Smooth muscle cell (in vitro differentiated cells): ENCODE data around the gene GRIN3B. TPM values are rescaled to one million over a fixed set of nuclear protein-coding genes. Genes with fewer than 3 reads are reported as not detected.
"Not testable (repeated sequence)": the region's sequence is repeated elsewhere in the genome, so short reads cannot be mapped to it uniquely, and the experiment has no call there.

Experiments
- DNase-seq: peaks from one replicate; lab custom pipeline; 2025; ENCODE audit not compliant: unreplicated experiment; lab: John Stamatoyannopoulos, UW
- H2AFZ ChIP-seq: fragments of 200-600 bp; sonication (generic); 2 replicates; pipeline ENCODE4 v1.6.0; 2016; ENCODE audit warnings: antibody characterized with exemption, low read depth, mild to moderate bottlenecking
- H3F3A ChIP-seq: fragments of 200-600 bp; sonication (generic); 2 replicates; pipeline ENCODE4 v1.6.0; 2017; ENCODE audit warnings: antibody characterized with exemption, low read depth
- H3K27ac ChIP-seq: fragments of 200-600 bp; sonication (generic); 2 replicates; pipeline ENCODE4 v1.5.1; 2016; ENCODE audit warnings: low read depth, mild to moderate bottlenecking
- H3K27me3 ChIP-seq: fragments of 200-600 bp; sonication (generic); 2 replicates; pipeline ENCODE4 v1.6.1; 2016; ENCODE audit warnings: low read depth, mild to moderate bottlenecking
- H3K36me3 ChIP-seq: fragments of 200-600 bp; sonication (generic); 2 replicates; pipeline ENCODE4 v1.5.1; 2016; ENCODE audit warnings: low read depth
- H3K4me1 ChIP-seq: fragments of 200-600 bp; sonication (generic); 2 replicates; pipeline ENCODE4 v1.5.1; 2016; ENCODE audit warnings: low read depth
- H3K4me2 ChIP-seq: fragments of 200-600 bp; sonication (generic); 2 replicates; pipeline ENCODE4 v1.6.0; 2016; ENCODE audit warnings: mild to moderate bottlenecking
- H3K4me3 ChIP-seq: fragments of 200-600 bp; sonication (generic); 2 replicates; pipeline ENCODE4 v1.5.1; 2016; ENCODE audit warnings: mild to moderate bottlenecking
- H3K79me2 ChIP-seq: fragments of 200-600 bp; sonication (generic); 2 replicates; pipeline ENCODE4 v1.6.0; 2016; ENCODE audit warnings: low read depth, mild to moderate bottlenecking
- H3K9ac ChIP-seq: fragments of 200-600 bp; sonication (generic); 2 replicates; pipeline ENCODE4 v1.6.0; 2016; ENCODE audit warnings: low read depth
- H3K9me3 ChIP-seq: fragments of 200-600 bp; sonication (generic); replicated peaks from 2 replicates; pipeline ENCODE4 v1.5.1; 2016; ENCODE audit warnings: low read depth
- H4K20me1 ChIP-seq: fragments of 200-600 bp; sonication (generic); 2 replicates; pipeline ENCODE4 v1.6.0; 2016; ENCODE audit warnings: low read depth
- CTCF ChIP-seq: fragments of 200-600 bp; sonication (generic); IDR thresholded peaks from 2 replicates; pipeline ENCODE4 v1.5.1; 2017; ENCODE audit warnings: borderline replicate concordance, mild to moderate bottlenecking, antibody characterized with exemption; ENCODE audit not compliant: insufficient read depth, poor library complexity, severe bottlenecking
- WGBS: methylation state at CpG from one replicate; pipeline ENCODE4 v1.1.7; 2016; ENCODE audit warnings: low lambda C conversion rate; 5-methylcytosine and 5-hydroxymethylcytosine counted together
- polyA plus RNA-seq: library from polyadenylated mRNA; unstranded; fragments of >200 nt; fragmentation: Nextera tagmentation; extraction: Ambion mirVana; gene quantifications from 2 replicates; pipeline ENCODE4 v1.2.1, GENCODE V29; 2016
- total RNA-seq: library from RNA; depleted of rRNA; stranded (reverse); fragments of >200 nt; gene quantifications from 2 replicates; pipeline ENCODE4 v1.2.3, GENCODE V29; 2014

GRIN3B gene
- total and polyA plus RNA-seq, 2 experiments from 2014 or later = 1.2 to 12.6 TPM

DNA sequence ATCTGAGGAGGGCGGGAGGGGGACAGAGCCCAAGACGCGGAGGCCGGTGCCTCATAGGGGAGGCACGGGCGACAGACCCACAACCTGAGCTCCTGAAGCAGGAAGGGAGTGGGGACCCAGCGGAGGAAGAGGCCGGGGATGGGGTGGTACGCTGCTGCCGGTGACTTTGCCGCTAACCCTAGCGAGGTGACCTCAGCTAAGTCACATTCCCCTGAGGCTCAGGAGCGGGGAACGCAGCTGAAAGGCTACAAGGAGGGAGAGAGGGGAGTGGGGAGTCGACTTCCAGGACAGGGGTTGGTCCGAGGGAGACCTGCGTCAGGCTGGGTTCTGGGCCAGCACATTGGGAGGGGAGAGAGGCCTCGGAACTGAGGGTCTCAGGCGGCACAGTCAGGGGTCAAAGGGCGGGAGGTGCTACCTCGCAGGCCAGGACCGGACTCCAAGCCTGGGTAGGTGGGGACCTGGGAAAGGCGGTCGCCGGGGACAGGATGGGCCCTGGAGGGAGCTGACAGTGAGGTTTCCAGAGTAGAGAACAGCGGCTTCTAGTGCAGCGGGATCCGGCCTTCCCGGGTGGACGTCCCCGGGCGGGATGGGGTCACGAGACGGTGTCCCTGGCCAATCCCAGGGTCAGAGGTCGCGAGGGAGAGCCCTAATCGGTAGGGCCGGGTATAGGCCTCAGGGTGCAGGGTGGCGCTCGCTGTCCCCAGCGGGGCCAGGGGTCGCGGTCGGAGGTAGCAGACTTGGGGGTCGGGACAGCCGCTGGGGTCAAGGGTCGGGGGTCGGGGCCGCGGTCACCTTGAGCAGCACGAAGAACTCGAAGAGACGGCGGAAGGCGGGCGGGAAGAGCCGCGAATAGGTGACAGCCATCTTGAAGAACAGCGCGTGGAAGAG, 20.0 kb downstream of the GRIN3B start:
- Histone ChIP-seq H3K79me2 (peaks cover 54% of the 10 kb centered on the region), H2AFZ (no peak overlapping the region), H3K4me2 (peak overlapping the region; percentile 96), H3K4me1 (peaks cover 27% of the 10 kb centered on the region), H3K9me3 (no peaks in the 10 kb centered on the region), H3K27ac (peak overlapping the region; percentile 95), H4K20me1 (peaks cover 54% of the 10 kb centered on the region), H3K4me3 (peak overlapping the region; percentile 87), H3F3A (peaks cover 10% of the 10 kb centered on the region), H3K27me3 (no peaks in the 10 kb centered on the region), H3K9ac (peak overlapping the region; percentile 97), H3K36me3 (no peaks in the 10 kb centered on the region)
- DNase-seq = no peak
- 6% methylated on average over 40 of the region's 60 CpGs for WGBS
- no peak for TF ChIP-seq CTCF

DNA sequence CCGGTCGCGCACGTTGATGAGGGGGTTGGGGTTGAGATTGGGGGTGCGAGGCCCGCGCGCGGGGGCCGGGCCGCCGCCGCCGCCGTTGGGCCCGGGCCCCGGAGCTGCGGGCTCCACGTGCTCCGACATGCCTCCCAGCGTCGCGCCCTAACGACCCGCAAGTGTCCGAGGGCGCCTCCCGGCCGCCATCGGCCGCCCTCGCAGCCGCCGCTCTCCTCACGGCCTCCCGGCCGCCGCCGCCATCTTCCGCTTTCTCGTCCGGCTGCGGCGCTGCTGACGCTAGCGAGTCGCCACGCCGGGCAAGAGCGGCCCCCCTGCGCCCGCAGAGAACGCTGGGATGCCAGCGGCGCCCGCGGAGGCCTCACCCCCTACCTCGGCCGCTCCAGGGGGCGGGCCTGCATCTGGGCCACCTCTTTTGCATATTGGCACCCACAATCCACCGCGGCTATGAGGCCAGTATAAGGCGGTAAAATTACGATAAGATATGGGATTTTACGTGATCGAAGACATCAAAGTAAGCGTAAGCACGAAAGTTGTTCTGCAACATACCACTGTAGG, 20.7 kb downstream of the GRIN3B start, which contains the start of gene TMEM259:
TMEM259 (minus strand) TSS at position 256 of the 558 bp plus-strand sequence; CDS start at position 129, 127 bp downstream.
- under 1% methylated on average over 44 of the region's 68 CpGs for WGBS

GRCh38 chr19:1023883-1024188, 23.6 kb downstream of the GRIN3B start:
- H3K79me2 ChIP-seq = peaks cover 47% of the 10 kb centered on the region
- peaks cover 41% of the 10 kb centered on the region for H4K20me1 ChIP-seq
- H3K4me3 ChIP-seq, H3K4me2 ChIP-seq, H3K9me3 ChIP-seq, H3K36me3 ChIP-seq, H2AFZ ChIP-seq, H3K27ac ChIP-seq, DNase-seq, H3K27me3 ChIP-seq, H3K9ac ChIP-seq: not testable (repeated sequence)
- H3K4me1 ChIP-seq = peaks cover 23% of the 10 kb centered on the region
- H3F3A ChIP-seq = peaks cover 15% of the 10 kb centered on the region
- WGBS = 95% methylated on average over 5 of the region's 5 CpGs

More for the DNA sequence above, 20.7 kb downstream of the GRIN3B start, which contains the start of gene TMEM259:
- H3K4me2 ChIP-seq = peak within 1 kb of the TSS; percentile 96
- peak within 1 kb of the TSS; percentile 87 for H3K4me3 ChIP-seq
- H4K20me1 ChIP-seq = peaks cover 47% of the 10 kb centered on the region
- H3K27me3 ChIP-seq = no peaks in the 10 kb centered on the region
- peaks cover 48% of the 10 kb centered on the region for H3K79me2 ChIP-seq
- H3K9ac ChIP-seq = peak within 1 kb of the TSS; percentile 97
- no peak for TF ChIP-seq CTCF
- no peaks in the 10 kb centered on the region for H3K36me3 ChIP-seq
- peak; percentile 87 for DNase-seq
- peaks cover 12% of the 10 kb centered on the region for H3F3A ChIP-seq
- peaks cover 29% of the 10 kb centered on the region for H3K4me1 ChIP-seq
- no peak within 1 kb of the TSS for H2AFZ ChIP-seq
- H3K9me3 ChIP-seq = no peaks in the 10 kb centered on the region
- peak within 1 kb of the TSS; percentile 95 for H3K27ac ChIP-seq

GRCh38 chr19:1025080-1025479, 24.9 kb downstream of the GRIN3B start:
- H3K4me3 ChIP-seq, H3K9me3 ChIP-seq, H3K27me3 ChIP-seq, H3K4me2 ChIP-seq, H2AFZ ChIP-seq, DNase-seq, H3K36me3 ChIP-seq, H3K9ac ChIP-seq: not testable (repeated sequence)
- H3F3A ChIP-seq = peaks cover 15% of the 10 kb centered on the region
- H3K4me1 ChIP-seq = peaks cover 13% of the 10 kb centered on the region
- WGBS = over 99% methylated on average over 6 of the region's 6 CpGs
- H3K27ac ChIP-seq = peak overlapping the region; percentile 95
- peaks cover 47% of the 10 kb centered on the region for H3K79me2 ChIP-seq
- H4K20me1 ChIP-seq = peaks cover 41% of the 10 kb centered on the region
